ENCODE measurements around the gene CDIP1. TPM values are rescaled to one million over a fixed set of nuclear protein-coding genes. Genes with fewer than 3 reads are reported as not detected.

The CDIP1 gene
- total and polyA plus RNA-seq, 12 donors = 28.2 to 59.5 (median 46.1) TPM

DNA sequence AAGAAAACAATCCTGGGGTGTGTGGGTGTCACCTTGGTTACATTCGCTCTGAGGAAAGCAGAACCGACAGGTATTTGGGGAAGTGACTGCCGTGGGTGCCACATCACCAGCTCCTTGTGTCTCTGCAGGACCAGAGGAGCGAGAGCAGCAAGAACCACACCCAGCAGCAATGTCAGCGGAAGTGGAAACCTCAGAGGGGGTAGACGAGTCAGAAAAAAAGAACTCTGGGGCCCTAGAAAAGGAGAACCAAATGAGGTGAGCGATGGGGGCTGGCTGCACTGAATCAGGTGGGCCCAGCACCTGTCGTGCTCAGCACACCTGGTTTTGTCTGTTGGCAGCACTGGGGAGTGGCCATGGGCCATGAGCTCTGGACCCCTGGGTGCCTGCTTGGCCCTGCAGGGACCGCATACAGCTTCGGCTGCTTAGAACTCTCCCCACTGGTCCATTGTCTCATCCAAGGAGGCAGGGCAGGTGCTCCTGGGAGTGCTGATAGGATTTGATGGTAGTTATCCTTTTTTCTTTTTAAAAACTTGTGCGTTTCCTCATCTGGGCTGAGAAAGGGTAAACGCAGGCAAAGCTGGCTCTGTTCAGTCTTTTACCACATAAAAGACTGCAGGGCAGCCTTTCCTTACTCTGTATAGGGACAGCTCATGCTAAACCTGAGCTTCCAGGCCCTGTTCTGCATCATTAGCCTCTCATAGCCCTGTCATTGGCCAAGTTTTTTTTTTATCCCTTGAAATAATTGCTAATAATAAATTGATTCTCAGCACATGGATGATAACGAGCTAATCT, 33.0 kb downstream of the CDIP1 start:
- H3K36me3 ChIP-seq = peaks cover 5 to 56% (median 26%) of the 10 kb centered on the region in 9 donors
- intact Hi-C loops (cut with DNase I) = loop anchor here in 7 of 10 donors (1.0 to 10.0 kb wide), 5 partner anchors 42 to 449 kb away; partner anchors contain the start of gene SEC14L5 (in 1 of the 7)
- peak overlapping the region in 4 of 10 donors; percentile 3 to 93 (median 27) for H3K27ac ChIP-seq
- peak overlapping the region in 1 of 10 donors; percentile 16 for H3K4me3 ChIP-seq
- WGBS, 2 donors = 81 to 82% methylated on average over 13 of the region's 13 CpGs
- no peaks in the 10 kb centered on the region for H3K9me3 ChIP-seq
- TF ChIP-seq, protein P1, sequence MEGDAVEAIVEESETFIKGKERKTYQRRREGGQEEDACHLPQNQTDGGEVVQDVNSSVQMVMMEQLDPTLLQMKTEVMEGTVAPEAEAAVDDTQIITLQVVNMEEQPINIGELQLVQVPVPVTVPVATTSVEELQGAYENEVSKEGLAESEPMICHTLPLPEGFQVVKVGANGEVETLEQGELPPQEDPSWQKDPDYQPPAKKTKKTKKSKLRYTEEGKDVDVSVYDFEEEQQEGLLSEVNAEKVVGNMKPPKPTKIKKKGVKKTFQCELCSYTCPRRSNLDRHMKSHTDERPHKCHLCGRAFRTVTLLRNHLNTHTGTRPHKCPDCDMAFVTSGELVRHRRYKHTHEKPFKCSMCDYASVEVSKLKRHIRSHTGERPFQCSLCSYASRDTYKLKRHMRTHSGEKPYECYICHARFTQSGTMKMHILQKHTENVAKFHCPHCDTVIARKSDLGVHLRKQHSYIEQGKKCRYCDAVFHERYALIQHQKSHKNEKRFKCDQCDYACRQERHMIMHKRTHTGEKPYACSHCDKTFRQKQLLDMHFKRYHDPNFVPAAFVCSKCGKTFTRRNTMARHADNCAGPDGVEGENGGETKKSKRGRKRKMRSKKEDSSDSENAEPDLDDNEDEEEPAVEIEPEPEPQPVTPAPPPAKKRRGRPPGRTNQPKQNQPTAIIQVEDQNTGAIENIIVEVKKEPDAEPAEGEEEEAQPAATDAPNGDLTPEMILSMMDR (IDR thresholded peaks at IDR 0.05) = no peak
- no peaks in the 10 kb centered on the region for H3K27me3 ChIP-seq
- H3K4me1 ChIP-seq = peaks cover 3 to 64% (median 40%) of the 10 kb centered on the region in 9 donors
- ATAC-seq = peak in 1 of 8 donors; percentile 15
- DNase-seq = no peak

DNA sequence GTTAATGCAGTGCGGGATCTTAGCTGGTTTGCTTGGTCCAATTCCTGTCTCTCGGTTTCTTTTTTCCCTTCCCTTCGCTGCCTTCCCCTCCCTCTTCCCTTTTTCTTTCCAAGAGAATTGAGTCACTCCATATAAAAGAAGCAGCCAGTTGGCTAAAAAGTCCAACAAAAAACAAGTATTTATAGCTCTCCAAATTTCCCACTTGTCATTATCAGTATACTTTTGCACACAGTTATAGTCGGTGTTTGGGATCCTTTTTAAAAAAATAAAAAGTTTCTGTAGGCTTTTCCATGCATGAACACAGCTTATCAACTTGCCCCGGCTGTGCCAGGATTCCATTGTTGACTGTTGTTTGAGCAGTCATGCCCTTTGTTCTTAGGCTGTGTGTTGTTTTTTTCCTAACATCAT, 37.5 kb downstream of the CDIP1 start:
- intact Hi-C loops (cut with DNase I) = loop anchor here in 1 of 10 donors (10.0 kb wide), 1 partner anchor 454 kb away; the partner anchor contains the start of gene SEC14L5
- Histone ChIP-seq H3K9me3 (no peaks in the 10 kb centered on the region), H3K27ac (peak overlapping the region; percentile 46 to 83 (median 72)), H3K4me3 (peak overlapping the region in 3 of 10 donors; percentile 14 to 17 (median 17)), H3K27me3 (no peaks in the 10 kb centered on the region), H3K4me1 (peaks cover 6 to 76% (median 48%) of the 10 kb centered on the region in 9 donors), H3K36me3 (peaks cover 0 to 40% (median 3%) of the 10 kb centered on the region in 9 donors)
- ATAC-seq (peak in 7 of 8 donors; percentile 13 to 72 (median 53)), DNase-seq (no peak)
- TF ChIP-seq, protein P1 (IDR thresholded peaks at IDR 0.05) = no peak
- 16 to 26% methylated on average over 5 of the region's 5 CpGs for WGBS, 2 donors

DNA sequence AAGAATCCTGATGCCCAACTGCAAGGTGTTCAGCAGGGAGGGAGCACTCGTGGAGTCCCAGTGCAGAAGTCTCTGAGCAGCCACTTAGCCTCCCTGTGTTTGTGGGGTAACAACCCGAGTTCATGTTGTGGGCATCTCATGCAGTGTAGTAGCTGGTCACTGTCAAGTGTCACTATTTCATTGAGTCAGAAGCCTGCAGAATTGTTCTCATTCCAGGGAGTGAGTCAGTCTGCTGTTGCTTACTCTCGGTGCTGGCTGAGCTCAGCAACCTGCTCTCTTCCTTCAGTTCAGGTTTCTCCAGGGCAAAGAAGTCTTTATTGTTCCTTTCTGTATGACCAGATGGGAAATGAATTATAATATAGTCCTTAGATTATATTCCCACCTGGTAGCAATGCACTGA, 38.3 kb downstream of the CDIP1 start:
- Histone ChIP-seq H3K27ac (peak overlapping the region; percentile 46 to 83 (median 72)), H3K36me3 (peaks cover 0 to 33% (median 3%) of the 10 kb centered on the region in 9 donors), H3K4me1 (peaks cover 6 to 76% (median 48%) of the 10 kb centered on the region in 9 donors), H3K4me3 (peak overlapping the region in 3 of 10 donors; percentile 14 to 17 (median 17)), H3K9me3 (no peaks in the 10 kb centered on the region), H3K27me3 (no peaks in the 10 kb centered on the region)
- ATAC-seq (peak; percentile 79 to 89 (median 84)), DNase-seq (no peak)
- TF ChIP-seq, protein P1 (IDR thresholded peaks at IDR 0.05) = no peak
- intact Hi-C loops (cut with DNase I) = loop anchor here in 1 of 10 donors (10.0 kb wide), 1 partner anchor 455 kb away; the partner anchor contains the start of gene SEC14L5
- 16 to 27% methylated on average over 3 of the region's 3 CpGs for whole genome bisulfite sequencing, 2 donors

DNA sequence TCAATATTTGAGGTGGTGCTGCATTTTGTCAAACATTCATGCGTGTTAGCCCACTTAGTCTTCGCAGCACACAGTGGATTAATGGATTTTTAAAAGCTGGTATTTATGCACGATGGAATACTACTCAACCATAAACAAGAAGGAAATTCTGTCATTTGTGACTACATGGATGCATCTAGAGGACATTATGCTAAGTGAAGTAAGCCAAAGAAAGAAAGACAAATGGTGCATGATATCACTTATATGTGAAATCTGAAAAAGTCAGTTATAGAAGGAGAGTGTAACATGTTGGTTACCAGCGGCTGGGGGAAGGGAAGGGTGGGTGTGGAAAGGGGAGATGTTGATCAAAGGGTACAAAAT, 39.4 kb downstream of the CDIP1 start:
- intact Hi-C loops (cut with DNase I) = no loop called here
- no peak for ATAC-seq
- no peaks in the 10 kb centered on the region for H3K27me3 ChIP-seq

More for the DNA sequence above, 39.4 kb downstream of the CDIP1 start:
- DNase-seq = no peak
- TF ChIP-seq, protein P1 (IDR thresholded peaks at IDR 0.05) = no peak
- Histone ChIP-seq H3K27ac (no peak overlapping the region), H3K36me3 (peaks cover 0 to 32% (median 3%) of the 10 kb centered on the region in 9 donors), H3K4me1 (peaks cover 6 to 74% (median 51%) of the 10 kb centered on the region in 9 donors), H3K9me3 (no peaks in the 10 kb centered on the region), H3K4me3 (no peak overlapping the region)
- WGBS, 2 donors = 97 to 99% methylated on average over 4 of the region's 4 CpGs

Measured in heart right ventricle (tissue), 16 donors.